ENCODE results near the gene DCAF10.
"Not testable (repeated sequence)": the region's sequence is repeated elsewhere in the genome, so short reads cannot be mapped to it uniquely, and the experiment has no call there.

The DCAF10 gene

DNA sequence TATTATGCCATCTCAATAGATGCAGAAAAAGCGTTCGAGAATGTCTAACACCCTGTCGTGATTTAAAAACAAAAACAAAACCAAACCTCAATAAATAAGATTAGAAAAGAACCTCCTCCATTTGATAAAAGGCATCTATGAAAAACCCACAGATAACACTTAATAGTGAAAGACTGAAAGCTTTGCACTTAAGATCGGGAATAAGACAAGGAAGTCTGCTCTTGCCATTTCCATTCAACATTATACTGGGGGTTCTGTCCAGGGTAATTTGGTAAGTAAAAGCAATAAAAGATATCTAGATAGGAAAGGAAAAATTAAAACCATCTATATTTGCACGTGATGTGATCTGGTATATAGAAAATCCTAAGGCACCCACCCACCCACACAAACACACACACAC lies 8.5 kb upstream of the DCAF10 start:
- no peak for DNase-seq (ENCODE audit: low spot score)

DNA sequence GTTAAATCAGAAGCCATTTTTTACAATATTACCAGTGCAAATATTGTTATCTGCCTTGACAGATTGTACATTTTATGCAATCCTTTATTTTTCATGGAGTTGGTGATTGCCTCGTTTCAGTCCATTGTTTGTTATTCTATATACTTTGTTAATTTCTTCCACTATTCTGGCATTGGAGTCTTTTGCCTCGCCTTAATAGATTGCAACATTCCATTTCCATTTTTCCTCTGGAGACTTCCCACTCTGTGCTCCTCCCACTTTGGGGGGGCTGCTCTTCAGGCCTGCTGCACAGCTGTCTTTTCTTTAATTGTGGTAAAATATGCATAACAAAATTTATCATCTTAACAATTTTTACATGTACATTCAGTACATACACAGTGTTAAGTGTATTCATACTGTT lies 4.4 kb upstream of the DCAF10 start:
- no peak for DNase-seq (ENCODE audit: low spot score)

DNA sequence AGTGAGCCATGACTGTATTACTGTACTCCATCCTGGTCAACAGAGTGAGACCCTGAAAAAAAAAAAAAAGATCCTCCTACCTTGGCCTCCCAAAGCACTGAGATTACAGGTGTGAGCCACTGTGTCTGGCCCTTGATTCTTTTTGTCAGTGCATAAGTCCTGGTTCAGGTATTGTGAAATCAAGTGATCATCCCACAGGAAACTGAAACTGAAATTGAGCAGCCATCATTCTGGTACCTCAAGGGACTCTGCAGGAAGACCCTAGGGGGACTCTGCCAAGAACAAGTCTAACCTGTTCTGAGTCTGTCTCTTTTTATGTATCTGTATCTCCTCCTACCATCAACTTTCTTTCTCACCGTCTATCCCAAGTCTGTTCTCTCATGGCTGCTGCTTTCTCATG lies 1.9 kb upstream of the DCAF10 start:
- DNase-seq (ENCODE audit: low spot score) = no peak

DNA sequence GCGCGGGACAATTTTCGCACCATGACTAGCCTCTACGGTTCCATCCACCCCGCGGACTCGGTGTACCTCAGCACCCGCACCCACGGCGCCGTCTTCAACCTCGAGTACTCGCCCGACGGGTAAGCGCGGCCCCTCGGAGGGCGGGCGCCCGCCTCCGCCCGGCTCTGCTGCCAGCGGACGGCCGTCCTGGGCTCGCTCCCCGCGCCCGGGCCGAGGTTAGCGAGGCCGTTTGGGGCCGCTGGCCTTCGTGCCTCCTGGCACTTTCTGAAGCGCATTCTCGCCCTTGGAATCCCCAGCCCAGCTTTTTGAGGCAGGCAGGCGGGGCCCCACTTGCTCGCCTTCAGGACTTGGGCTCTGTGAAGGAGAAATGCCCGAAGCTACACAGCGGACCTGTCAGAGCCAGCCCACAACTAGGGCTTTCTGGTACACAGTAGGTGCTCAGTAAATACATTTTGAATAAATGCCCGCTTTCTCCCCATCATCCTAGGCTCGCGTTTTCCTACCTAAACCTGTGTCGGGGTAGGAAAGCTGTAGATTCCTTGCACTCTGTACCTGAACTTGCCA lies 772 bp downstream of the DCAF10 start:
- DNase-seq (ENCODE audit: low spot score) = no peak

- DNase-seq (ENCODE audit: low spot score) = no peak
Measured at GRCh38 chr9:37801959-37802711, 1.5 kb downstream of the DCAF10 start.

- DNase-seq (ENCODE audit: low spot score) = no peak
Measured at GRCh38 chr9:37806271-37806670, 5.7 kb downstream of the DCAF10 start.

DNA sequence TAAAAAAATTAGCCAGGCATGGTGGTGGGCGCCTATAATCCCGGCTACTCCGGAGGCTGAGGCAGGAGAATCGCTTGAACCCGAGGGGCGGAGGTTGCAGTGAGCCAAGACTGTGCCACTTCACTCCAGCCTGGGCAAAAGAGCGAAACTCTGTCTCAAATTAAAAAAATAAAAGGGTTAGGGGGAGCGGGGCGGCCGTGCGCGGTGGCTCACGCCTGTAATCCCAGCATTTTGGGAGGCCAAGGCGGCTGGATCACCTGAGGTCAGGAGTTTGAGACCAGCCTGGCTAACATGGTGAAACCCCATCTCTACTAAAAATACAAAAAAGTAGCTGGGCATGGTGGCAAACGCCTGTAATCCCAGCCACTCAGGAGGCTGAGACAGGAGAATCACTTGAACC lies 9.1 kb downstream of the DCAF10 start:
- DNase-seq (ENCODE audit: low spot score) = not testable (repeated sequence)

GRCh38 chr9:37811906-37812476 lies 11.4 kb downstream of the DCAF10 start:
- DNase-seq (ENCODE audit: low spot score) = no peak

DNA sequence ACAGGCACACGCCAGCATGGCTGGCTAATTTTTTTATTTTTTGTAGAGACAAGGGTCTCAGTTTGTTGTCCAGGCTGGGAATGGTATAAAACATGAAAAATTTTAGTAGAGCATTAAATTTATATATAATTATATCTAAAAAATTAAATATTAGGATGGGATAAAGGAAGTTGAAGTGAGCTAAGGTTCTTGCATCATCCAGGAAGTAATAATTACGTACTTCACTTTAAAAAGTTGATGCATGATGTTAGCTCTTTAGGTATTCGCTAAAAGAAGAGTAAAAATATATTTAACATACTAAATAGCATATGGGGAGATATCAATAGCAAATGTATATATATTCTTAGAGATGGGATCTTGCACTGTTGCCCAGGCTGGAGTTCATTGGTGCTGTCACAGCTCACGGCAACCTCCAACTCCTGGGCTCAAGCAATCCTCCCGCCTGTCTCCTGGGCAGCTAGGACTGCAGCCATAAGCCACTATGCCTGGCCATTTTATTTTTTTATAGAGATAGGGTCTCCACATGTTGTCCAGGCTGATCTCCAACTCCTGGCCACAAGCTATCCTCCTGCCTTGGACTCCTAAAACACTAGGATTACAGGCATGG lies 12.3 kb downstream of the DCAF10 start:
- no peak for DNase-seq (ENCODE audit: low spot score)

DNA sequence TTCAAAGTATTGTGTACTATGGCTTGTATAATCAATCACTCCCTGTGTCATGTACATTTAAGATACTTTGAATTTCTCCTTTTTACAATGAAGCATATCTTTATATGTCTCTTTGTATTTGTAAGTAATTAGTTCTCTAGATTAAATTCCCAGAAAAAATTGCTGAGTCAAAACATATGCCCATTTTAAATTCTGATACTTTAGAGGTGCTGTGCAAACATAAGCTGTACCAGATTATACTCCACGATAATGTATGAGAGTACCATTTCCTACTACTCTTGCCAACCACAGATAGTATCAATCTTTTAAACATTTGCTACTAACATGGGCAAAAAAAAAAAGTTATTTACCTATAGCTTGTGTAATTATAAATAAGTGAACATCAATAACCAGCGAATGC lies 18.3 kb downstream of the DCAF10 start:
- DNase-seq (ENCODE audit: low spot score) = no peak

GRCh38 chr9:37820142-37820541 lies 19.5 kb downstream of the DCAF10 start:
- no peak for DNase-seq (ENCODE audit: low spot score)

DNA sequence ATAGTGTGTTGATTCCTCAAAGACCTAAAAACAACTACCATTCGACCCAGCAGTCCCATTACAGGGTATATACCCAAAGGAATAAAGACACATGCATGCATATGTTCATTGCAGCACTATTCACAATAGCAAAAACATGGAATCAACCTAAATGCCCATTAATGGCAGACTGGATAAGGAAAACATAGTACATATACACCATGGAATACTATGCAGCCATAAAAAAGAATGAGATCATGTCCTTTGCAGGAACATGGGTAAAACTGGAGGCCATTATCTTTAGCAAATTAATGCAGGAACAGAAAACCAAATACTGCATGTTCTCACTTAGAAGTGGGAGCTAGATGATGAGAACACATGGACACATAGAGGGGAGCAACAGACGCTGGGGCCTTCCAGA lies 24.6 kb downstream of the DCAF10 start:
- not testable (repeated sequence) for DNase-seq (ENCODE audit: low spot score)

- DNase-seq (ENCODE audit: low spot score) = no peak
Measured at GRCh38 chr9:37827483-37828165, 27.0 kb downstream of the DCAF10 start.

DNA sequence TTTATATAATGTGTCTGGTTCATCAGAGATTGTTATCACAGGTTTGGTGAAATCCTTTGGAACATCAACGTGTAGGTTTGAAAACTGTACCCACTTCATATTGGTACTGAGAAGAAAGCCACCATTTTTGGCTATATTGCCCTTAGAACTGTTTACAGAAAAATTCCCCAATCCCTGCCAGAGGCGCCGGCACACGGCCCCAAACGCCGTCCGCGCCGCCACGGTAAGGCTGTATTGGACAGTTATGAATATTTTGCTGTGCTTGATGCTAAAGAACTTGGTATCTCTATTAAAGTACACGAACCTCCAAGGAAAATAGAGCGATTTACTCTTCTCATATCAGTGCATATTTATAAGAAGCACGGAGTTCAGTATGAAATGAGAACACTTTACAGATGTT lies 35.2 kb downstream of the DCAF10 start:
- no peak for DNase-seq (ENCODE audit: low spot score)

DNA sequence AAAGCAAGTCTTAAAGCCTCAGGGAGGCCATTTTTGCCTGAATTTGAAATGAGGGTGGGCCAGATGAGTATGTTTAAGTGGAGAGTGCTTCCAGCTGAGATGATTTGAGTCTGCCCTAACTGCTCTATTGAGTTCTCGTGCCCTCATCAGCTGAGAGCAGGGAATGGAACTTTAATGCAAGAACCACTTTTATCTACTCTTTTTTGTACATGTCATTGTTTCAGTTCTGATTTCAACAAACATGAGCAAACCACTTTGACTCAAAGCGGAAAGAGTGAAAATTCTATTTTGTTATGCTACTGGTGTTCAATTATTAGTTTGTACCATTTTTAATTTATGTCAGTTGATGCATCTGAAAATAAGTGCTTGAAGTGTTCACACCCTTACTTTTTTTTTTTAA lies 35.8 kb downstream of the DCAF10 start:
- no peak for DNase-seq (ENCODE audit: low spot score)

DNA sequence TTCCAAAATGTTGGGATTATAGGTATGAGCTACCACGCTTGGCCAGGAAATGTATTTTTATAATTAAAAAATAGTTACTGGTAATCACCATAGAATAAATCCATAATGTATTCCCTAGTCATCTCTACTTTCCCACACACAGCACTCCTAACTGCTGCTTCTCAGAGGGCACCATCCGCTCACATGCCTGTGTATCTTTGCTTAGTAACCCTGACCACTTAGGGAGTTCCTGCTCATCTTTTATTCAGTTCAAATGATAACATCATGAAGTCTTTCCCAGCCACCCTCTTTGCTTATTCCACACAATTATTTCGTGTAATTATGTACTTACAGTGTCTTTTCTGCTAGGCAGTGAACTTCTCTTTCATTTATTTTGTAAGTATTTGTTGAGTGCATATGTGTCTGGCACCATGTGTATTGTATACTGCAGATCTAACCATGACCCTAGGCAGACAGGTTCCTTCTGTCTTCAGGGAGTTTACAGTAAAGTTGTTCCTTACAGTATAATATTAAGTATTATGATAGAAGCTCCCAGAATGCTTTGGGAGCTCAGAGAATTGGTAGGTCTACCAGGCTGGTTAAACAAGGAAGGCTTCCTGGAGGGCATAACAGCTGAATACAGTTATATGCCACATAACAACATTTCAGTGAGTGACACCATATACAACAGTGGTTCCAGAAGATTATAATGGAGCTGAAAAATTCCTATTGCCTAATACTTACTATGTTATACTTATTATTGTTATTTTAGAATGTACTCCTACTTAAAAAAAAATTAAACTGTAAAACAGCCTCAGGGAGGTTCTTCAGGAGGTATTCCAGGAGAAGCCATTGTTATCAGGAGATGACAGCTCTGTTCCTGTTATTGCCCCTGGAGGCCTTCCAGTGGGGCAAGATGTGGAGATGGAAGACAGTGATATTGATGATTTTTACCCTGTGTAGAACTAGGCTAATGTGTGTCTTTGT lies 39.2 kb downstream of the DCAF10 start:
- DNase-seq (ENCODE audit: low spot score) = no peak

- peak; percentile 6 for DNase-seq (ENCODE audit: low spot score)
Measured at GRCh38 chr9:37840560-37841194, 40.1 kb downstream of the DCAF10 start.

GRCh38 chr9:37852222-37852621 lies 51.6 kb downstream of the DCAF10 start:
- no peak for DNase-seq (ENCODE audit: low spot score)

DNA sequence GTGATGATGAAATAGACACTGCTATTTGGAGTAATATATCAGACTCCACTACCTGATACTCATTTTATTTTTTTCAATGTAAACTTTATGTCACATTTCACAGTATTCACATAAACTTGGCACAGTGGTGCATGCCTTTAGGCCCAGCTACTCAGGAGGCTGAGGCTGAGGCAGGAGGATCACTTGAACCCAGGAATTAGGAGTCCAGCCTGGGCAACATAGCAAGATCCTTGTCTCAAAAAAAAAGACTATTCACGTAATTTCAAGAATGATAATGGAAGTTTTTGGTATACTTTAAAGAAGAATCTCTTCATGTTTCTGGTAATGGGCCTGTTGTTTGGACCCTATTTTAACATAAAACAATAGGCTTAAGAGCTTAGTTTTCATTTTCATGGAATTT lies 56.0 kb downstream of the DCAF10 start:
- no peak for DNase-seq (ENCODE audit: low spot score)

DNA sequence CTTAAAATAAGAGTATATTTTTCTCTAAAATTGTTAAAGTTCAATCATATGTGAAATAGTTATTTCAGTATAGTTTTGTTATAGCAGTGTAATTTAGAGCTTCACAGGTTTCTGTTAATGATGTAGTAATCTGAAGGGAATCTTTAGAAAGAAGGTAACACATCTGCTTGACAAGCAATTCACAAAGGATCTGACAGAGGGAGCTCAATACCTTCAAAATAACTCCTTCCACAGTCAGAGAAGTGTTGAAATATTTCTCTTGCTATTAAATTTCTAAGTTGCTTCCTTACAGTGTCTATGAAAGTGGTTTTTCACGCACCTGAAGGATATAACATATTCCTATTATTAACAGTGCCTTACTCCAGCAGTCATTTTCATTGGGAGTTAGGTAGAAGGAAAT lies 58.4 kb downstream of the DCAF10 start:
- DNase-seq (ENCODE audit: low spot score) = no peak

DNA sequence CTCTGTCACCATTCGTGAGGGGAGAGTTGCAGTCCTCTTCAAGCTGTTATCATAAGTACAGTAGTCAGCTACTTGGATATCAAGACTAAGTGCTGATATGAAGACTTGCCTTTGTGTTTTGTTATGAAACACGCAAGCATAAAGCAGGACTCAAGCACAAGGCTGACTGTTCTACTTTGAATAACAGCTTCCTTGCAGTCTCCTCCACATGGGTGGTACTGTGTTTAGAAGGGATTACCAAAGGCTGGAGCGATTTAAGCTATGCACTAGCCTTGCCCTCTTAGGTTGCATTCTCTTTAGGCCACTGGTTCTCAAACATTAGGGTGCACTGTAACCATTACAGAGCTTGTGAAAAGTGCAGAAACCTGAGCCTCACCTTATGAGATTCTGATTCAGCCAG lies 61.9 kb downstream of the DCAF10 start:
- DNase-seq (ENCODE audit: low spot score) = no peak
